B cell (primary cell): ENCODE measurements around the gene OR2T4. TPM values are rescaled to one million over a fixed set of nuclear protein-coding genes. Genes with fewer than 3 reads are reported as not detected.

Experiments
- ATAC-seq: fragments of 200-7000 bp; cut with Tn5 transposase; one replicate; pipeline ENCODE4 v1.10.0; 2021; ENCODE audit warnings: low read depth, mild to moderate bottlenecking, moderate number of reproducible peaks, moderate library complexity
- CTCF ChIA-PET: fragments of 350-600 bp; sonication (Branson Sonifier 250); formaldehyde crosslinking; loops from one replicate; lab custom pipeline; 2021; ENCODE audit warnings: antibody characterized with exemption, inconsistent platforms; lab: Charles Lee
- POLR2A ChIA-PET: fragments of 350-600 bp; sonication (Branson Sonifier 250); formaldehyde crosslinking; loops from one replicate; lab custom pipeline; 2021; ENCODE audit warnings: antibody characterized with exemption; lab: Charles Lee
- DNase-seq: peaks from one replicate; pipeline ENCODE4 v3.0.0; 2013
- H2AFZ ChIP-seq: 2 replicates; pipeline ENCODE4 v1.6.1; 2012; ENCODE audit warnings: mild to moderate bottlenecking, low read depth, low read length; ENCODE audit not compliant: insufficient read depth, poor library complexity, severe bottlenecking
- H3K27ac ChIP-seq, 2 donors: 1 replicate in 1 of 2; 2 replicates in 1 of 2; pipeline ENCODE4 v1.5.1; 2012 to 2013; ENCODE audit warnings: low read length in 2 of 2, mild to moderate bottlenecking in 2 of 2, moderate library complexity in 1 of 2
- H3K27me3 ChIP-seq, 4 experiments: fragments of 200-600 bp in 1 of 4; sonication (generic) in 1 of 4; replicated peaks in 1 of 4; 1 replicate in 2 of 4; 2 replicates in 2 of 4; pipeline versions ENCODE4 v1.6.1 to v1.7.0; 2013 to 2016; ENCODE audit warnings: low read length in 3 of 4, mild to moderate bottlenecking in 2 of 4, mixed read lengths in 1 of 4, moderate library complexity in 1 of 4; ENCODE audit not compliant: insufficient read depth in 4 of 4, control insufficient read depth in 3 of 4; ENCODE audit errors: control extremely low read depth in 1 of 4
- H3K36me3 ChIP-seq, 2 experiments: replicated peaks in 1 of 2; 1 replicate in 1 of 2; 2 replicates in 1 of 2; pipeline versions ENCODE4 v1.6.1 to v1.7.1; 2013; ENCODE audit warnings: low read length in 1 of 2; ENCODE audit not compliant: insufficient read depth in 2 of 2, control insufficient read depth in 1 of 2; ENCODE audit errors: control extremely low read depth in 1 of 2, extremely low read depth in 1 of 2
- H3K4me1 ChIP-seq, 2 donors: fragments of 200-600 bp in 1 of 2; sonication (generic) in 1 of 2; 1 replicate in 1 of 2; 2 replicates in 1 of 2; pipeline versions ENCODE4 v1.5.1 to v1.6.1; 2013 to 2017; ENCODE audit warnings: low read length in 2 of 2; ENCODE audit not compliant: control insufficient read depth in 2 of 2, insufficient read depth in 2 of 2
- H3K4me2 ChIP-seq: replicated peaks from 2 replicates; pipeline ENCODE3; 2012; ENCODE audit warnings: mild to moderate bottlenecking, low read depth, low read length; ENCODE audit not compliant: poor library complexity, severe bottlenecking
- H3K4me3 ChIP-seq, 5 experiments: fragments of 200-600 bp in 1 of 5; sonication (generic) in 1 of 5; 1 replicate in 3 of 5; 2 replicates in 2 of 5; pipeline versions ENCODE4 v1.5.1 to v1.7.0; 2011 to 2016; ENCODE audit warnings: low read length in 4 of 5, mild to moderate bottlenecking in 4 of 5, low read depth in 2 of 5, control low read depth in 1 of 5, moderate library complexity in 1 of 5; ENCODE audit not compliant: insufficient read depth in 1 of 5; ENCODE audit errors: control extremely low read depth in 1 of 5, extremely low read depth in 1 of 5
- H3K79me2 ChIP-seq: fragments of 200-600 bp; sonication (generic); one replicate; pipeline ENCODE4 v1.6.0; 2016; ENCODE audit warnings: low read length; ENCODE audit not compliant: control insufficient read depth, insufficient read depth
- H3K9ac ChIP-seq: fragments of 200-600 bp; sonication (generic); 2 replicates; pipeline ENCODE4 v1.6.1; 2017; ENCODE audit warnings: mild to moderate bottlenecking, low read length, moderate library complexity
- H3K9me3 ChIP-seq, 3 donors: one replicate each; pipeline versions ENCODE4 v1.6.1 to v1.7.1; 2013; ENCODE audit warnings: low read length in 2 of 3; ENCODE audit not compliant: control insufficient read depth in 2 of 3, insufficient read depth in 1 of 3; ENCODE audit errors: control extremely low read depth in 1 of 3
- H4K20me1 ChIP-seq: 2 replicates; pipeline ENCODE4 v1.6.0; 2012; ENCODE audit warnings: mild to moderate bottlenecking, low read length; ENCODE audit not compliant: insufficient read depth, control insufficient read depth, poor library complexity, severe bottlenecking
- H3K27ac Mint-ChIP-seq: one replicate; pipeline ENCODE4 v1.8.0; 2021; ENCODE audit warnings: mixed read lengths
- H3K27me3 Mint-ChIP-seq: one replicate; pipeline ENCODE4 v1.8.0; 2021; ENCODE audit warnings: mixed read lengths
- H3K4me1 Mint-ChIP-seq: one replicate; pipeline ENCODE4 v1.8.0; 2021; ENCODE audit warnings: mixed read lengths
- H3K4me3 Mint-ChIP-seq: one replicate; pipeline ENCODE4 v1.8.0; 2021; ENCODE audit warnings: mixed read lengths
- H3K9me3 Mint-ChIP-seq: one replicate; pipeline ENCODE4 v1.8.0; 2022; ENCODE audit warnings: mixed read lengths; ENCODE audit not compliant: insufficient read depth
- CTCF ChIP-seq: fragments of 200-600 bp; IDR thresholded peaks from one replicate; pipeline ENCODE4 v1.8.0; 2022; ENCODE audit warnings: antibody characterized with exemption, mild to moderate bottlenecking
- EZH2 ChIP-seq: IDR thresholded peaks from 2 replicates; pipeline ENCODE4 v1.6.1; 2012; ENCODE audit warnings: borderline replicate concordance, low read depth, mild to moderate bottlenecking, moderate library complexity, low read length; ENCODE audit not compliant: insufficient read depth, poor library complexity, severe bottlenecking
- WGBS: methylation state at CpG from one replicate; pipeline ENCODE4 v1.1.5; 2013; ENCODE audit warnings: missing lambda C conversion rate; ENCODE audit not compliant: insufficient coverage; 5-methylcytosine and 5-hydroxymethylcytosine counted together
- intact Hi-C: fragments of 100-400 bp; cut with micrococcal nuclease; formaldehyde crosslinking; loops from one replicate; pipeline ENCODE4 v1.10.0; 2022
- polyA plus RNA-seq: library from polyadenylated mRNA; depleted of rRNA; stranded (reverse); fragments of >200 nt; gene quantifications from 2 replicates; pipeline ENCODE4 v1.2.3, GENCODE V29; 2012
- total RNA-seq, 2 donors: library from RNA; stranded (reverse); fragments of 120-200 nt in 1 of 2; gene quantifications; 1 replicate in 1 of 2; 2 replicates in 1 of 2; pipeline versions ENCODE4 v1.2.3 to v1.2.4, GENCODE V29; 2013 to 2022

The OR2T4 gene
- total and polyA plus RNA-seq, 2 donors (not counting 1 experiment from before 2014, with no cell fraction given) = not detected

GRCh38 chr1:248366609-248367008 lies 5.1 kb downstream of the OR2T4 start:
- Histone ChIP-seq H3K4me2 (no peak overlapping the region), H3K79me2 (no peaks in the 10 kb centered on the region)
- TF ChIP-seq CTCF = no peak
- no peak for TF ChIP-seq EZH2

DNA sequence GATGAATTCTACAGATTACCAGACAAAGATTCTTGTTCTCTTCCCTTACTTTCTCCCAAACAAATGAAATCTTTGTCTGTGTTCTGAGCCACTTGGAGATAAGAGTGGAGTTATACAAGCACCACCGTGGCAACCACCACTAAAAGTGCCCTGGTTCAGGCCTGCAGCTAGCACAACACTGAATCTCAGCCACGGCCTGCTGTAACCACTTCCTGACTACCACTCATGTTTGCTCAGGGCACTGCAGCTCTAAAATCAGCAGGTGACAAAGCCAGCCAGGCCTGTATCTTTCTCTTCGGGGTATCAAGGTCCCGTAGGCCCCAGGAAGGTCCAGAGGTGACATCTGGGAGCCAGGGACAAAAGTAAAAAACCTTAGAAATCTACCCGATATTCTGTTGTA lies 10.9 kb downstream of the OR2T4 start:
- H3K79me2 ChIP-seq = no peaks in the 10 kb centered on the region
- H3K4me1 ChIP-seq = no peaks in the 10 kb centered on the region
- Mint-ChIP-seq H3K9me3 (no peaks in the 10 kb centered on the region), H3K4me3 (no peak overlapping the region), H3K27ac (no peak overlapping the region), H3K27me3 (peaks cover 13% of the 10 kb centered on the region), H3K4me1 (no peaks in the 10 kb centered on the region)
- no peak overlapping the region for H3K27ac ChIP-seq
- no peaks in the 10 kb centered on the region for H3K9me3 ChIP-seq
- no peaks in the 10 kb centered on the region for H3K36me3 ChIP-seq
- intact Hi-C loops = no loop called here
- H3K27me3 ChIP-seq = no peaks in the 10 kb centered on the region
- CTCF ChIA-PET = no interaction called here
- no peak overlapping the region for H3K4me3 ChIP-seq
- TF ChIP-seq EZH2 = no peak
- TF ChIP-seq CTCF = no peak
- DNase-seq (no peak), ATAC-seq (no peak)
- H3K4me2 ChIP-seq = no peak overlapping the region
- H3K9ac ChIP-seq = no peak overlapping the region
- 94% methylated on average over 5 of the region's 5 CpGs for WGBS
- H4K20me1 ChIP-seq = no peaks in the 10 kb centered on the region
- no peak overlapping the region for H2AFZ ChIP-seq
- POLR2A ChIA-PET = no interaction called here

More at GRCh38 chr1:248366609-248367008, 5.1 kb downstream of the OR2T4 start:
- H3K27me3 ChIP-seq = no peaks in the 10 kb centered on the region
- H3K4me3 ChIP-seq = no peak overlapping the region
- ChIA-PET POLR2A (no interaction called here), CTCF (no interaction called here)
- H3K36me3 ChIP-seq = no peaks in the 10 kb centered on the region
- H3K27ac Mint-ChIP-seq = no peak overlapping the region
- no peaks in the 10 kb centered on the region for H3K4me1 ChIP-seq
- ATAC-seq = no peak
- H3K27me3 Mint-ChIP-seq = peaks cover 9% of the 10 kb centered on the region
- no peaks in the 10 kb centered on the region for H4K20me1 ChIP-seq
- H3K9me3 Mint-ChIP-seq = no peaks in the 10 kb centered on the region
- no peak overlapping the region for H3K9ac ChIP-seq
- H3K9me3 ChIP-seq = no peaks in the 10 kb centered on the region
- intact Hi-C loops = no loop called here
- no peak overlapping the region for H3K27ac ChIP-seq
- no peaks in the 10 kb centered on the region for H3K4me1 Mint-ChIP-seq
- no peak for DNase-seq
- H3K4me3 Mint-ChIP-seq = no peak overlapping the region
- H2AFZ ChIP-seq = no peak overlapping the region
